SK-N-MC (cell line): ENCODE results near the gene HLX.

Source experiments
- EZH2 ChIP-seq: fragments of 200-600 bp; sonication (generic); IDR thresholded peaks from one replicate; pipeline ENCODE4 v1.6.1; 2017; ENCODE audit warnings: antibody characterized with exemption
- POLR2AphosphoS5 ChIP-seq: IDR thresholded peaks from 2 replicates; pipeline ENCODE4 v1.6.1; 2012; ENCODE audit warnings: mild to moderate bottlenecking, low read depth, low read length, borderline replicate concordance

DNA sequence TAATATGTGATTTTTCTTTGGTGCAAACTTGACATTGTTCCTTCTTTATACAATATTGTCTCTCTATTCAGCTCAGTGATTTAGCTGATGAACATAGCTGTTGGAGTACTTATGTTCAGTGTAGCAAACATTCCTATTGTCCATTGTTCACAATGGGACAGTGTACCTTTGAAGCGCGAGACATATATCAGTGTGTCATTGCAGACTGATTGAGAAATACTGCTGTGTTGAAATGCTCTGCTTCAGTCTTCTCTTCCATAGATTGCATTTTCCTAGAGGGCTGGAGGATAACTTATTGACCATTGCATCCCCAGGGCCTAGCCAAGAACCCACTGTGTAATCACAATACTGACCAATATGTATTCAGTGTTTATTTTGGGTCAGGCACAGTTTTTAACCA, 46.5 kb downstream of the HLX start:
- no peak for TF ChIP-seq POLR2AphosphoS5
- no peak for TF ChIP-seq EZH2
